Stimulated activated CD4-positive, alpha-beta T cell treated with anti-CD3 and anti-CD28 coated beads, Interleukin-1b, Interleukin-23, amount 100 ng/mL, for 1 hour (primary cell): ENCODE measurements around the gene AGTPBP1.

Source experiments
- DNase-seq, 2 donors: peaks; one replicate each; pipeline ENCODE4 v3.0.0-alpha.2; 2020; ENCODE audit warnings: low read depth in 2 of 2

The AGTPBP1 gene

DNA sequence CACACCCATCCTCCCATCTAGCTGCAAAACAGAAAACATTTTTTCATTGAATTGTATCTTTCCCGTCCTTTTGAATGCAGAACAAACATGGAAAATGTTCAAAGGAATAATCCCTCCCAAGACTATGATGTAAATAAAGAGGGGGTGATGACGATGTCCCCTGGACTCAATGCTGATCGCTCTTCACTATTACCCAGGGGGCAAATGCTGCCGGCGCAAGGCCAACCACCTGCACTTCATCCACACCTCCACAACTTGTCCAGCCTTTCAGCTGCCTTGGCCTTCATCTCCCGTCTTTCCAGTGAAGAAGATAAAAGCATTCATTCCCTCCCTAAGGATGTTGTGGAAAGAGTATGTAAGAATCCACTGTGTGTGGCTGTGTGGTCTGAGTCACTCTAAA, 240.3 kb downstream of the AGTPBP1 start:
- DNase-seq: no peak
